Mucosa of stomach (tissue), 1 donor: ENCODE data around the gene RAB30.
"Not testable (repeated sequence)": the region's sequence is repeated elsewhere in the genome, so short reads cannot be mapped to it uniquely, and the experiment has no call there.

Experiments used
- H3K27me3 ChIP-seq: one replicate; pipeline ENCODE4 v1.7.0; 2013; ENCODE audit warnings: mild to moderate bottlenecking, low read length; ENCODE audit not compliant: control insufficient read depth, insufficient read depth
- H3K36me3 ChIP-seq: one replicate; pipeline ENCODE4 v1.7.0; 2013; ENCODE audit warnings: low read length; ENCODE audit not compliant: control insufficient read depth, insufficient read depth
- H3K4me1 ChIP-seq: one replicate; pipeline ENCODE4 v1.7.0; 2013; ENCODE audit warnings: mild to moderate bottlenecking, low read length; ENCODE audit not compliant: control insufficient read depth, insufficient read depth
- H3K4me3 ChIP-seq: one replicate; pipeline ENCODE4 v1.7.0; 2013; ENCODE audit warnings: low read length
- H3K9ac ChIP-seq: one replicate; pipeline ENCODE4 v1.7.0; 2013; ENCODE audit warnings: mild to moderate bottlenecking, low read length, moderate library complexity
- H3K9me3 ChIP-seq: one replicate; pipeline ENCODE4 v1.7.0; 2013; ENCODE audit warnings: mild to moderate bottlenecking, low read length, moderate library complexity; ENCODE audit not compliant: control insufficient read depth
- donor health status: Pancreatic carcinoma.

RAB30 gene

GRCh38 chr11:82969811-82970210, 101.9 kb downstream of the RAB30 start:
- Histone ChIP-seq H3K9me3 (no peaks in the 10 kb centered on the region), H3K36me3 (no peaks in the 10 kb centered on the region), H3K9ac (no peak overlapping the region), H3K4me3 (no peak overlapping the region), H3K4me1 (no peaks in the 10 kb centered on the region), H3K27me3 (no peaks in the 10 kb centered on the region)

- Histone ChIP-seq H3K4me1 (no peaks in the 10 kb centered on the region), H3K36me3 (no peaks in the 10 kb centered on the region), H3K9ac (no peak overlapping the region), H3K9me3 (no peaks in the 10 kb centered on the region), H3K27me3 (no peaks in the 10 kb centered on the region), H3K4me3 (no peak overlapping the region)
These were observed 104.3 kb downstream of the RAB30 start for GRCh38 chr11:82967381-82967780.

GRCh38 chr11:82962021-82962420, 109.7 kb downstream of the RAB30 start:
- H3K9me3 ChIP-seq, H3K36me3 ChIP-seq, H3K4me3 ChIP-seq, H3K27me3 ChIP-seq, H3K9ac ChIP-seq, H3K4me1 ChIP-seq: not testable (repeated sequence)

GRCh38 chr11:82960779-82961143, 110.9 kb downstream of the RAB30 start:
- H3K36me3 ChIP-seq, result no peaks in the 10 kb centered on the region
- no peaks in the 10 kb centered on the region for H3K27me3 ChIP-seq
- H3K4me3 ChIP-seq, result no peak overlapping the region
- H3K4me1 ChIP-seq, result peaks cover 8% of the 10 kb centered on the region
- no peak overlapping the region for H3K9ac ChIP-seq
- H3K9me3 ChIP-seq, result no peaks in the 10 kb centered on the region

- no peak overlapping the region for H3K4me3 ChIP-seq
These were observed 111.5 kb downstream of the RAB30 start for GRCh38 chr11:82959987-82960778.

GRCh38 chr11:82955736-82956453, 115.8 kb downstream of the RAB30 start:
- not testable (repeated sequence) for H3K27me3 ChIP-seq, H3K9ac ChIP-seq, H3K36me3 ChIP-seq, H3K4me3 ChIP-seq, H3K4me1 ChIP-seq, H3K9me3 ChIP-seq

More at GRCh38 chr11:82959987-82960778, 111.5 kb downstream of the RAB30 start:
- Histone ChIP-seq H3K27me3 (no peaks in the 10 kb centered on the region), H3K9me3 (no peaks in the 10 kb centered on the region), H3K9ac (no peak overlapping the region), H3K36me3 (no peaks in the 10 kb centered on the region), H3K4me1 (peaks cover 10% of the 10 kb centered on the region)

GRCh38 chr11:82950502-82950901, 121.2 kb downstream of the RAB30 start:
- not testable (repeated sequence) for H3K27me3 ChIP-seq, H3K9me3 ChIP-seq, H3K4me3 ChIP-seq, H3K9ac ChIP-seq, H3K36me3 ChIP-seq, H3K4me1 ChIP-seq

GRCh38 chr11:82949352-82949751, 122.3 kb downstream of the RAB30 start:
- no peaks in the 10 kb centered on the region for H3K36me3 ChIP-seq
- H3K4me3 ChIP-seq, result no peak overlapping the region
- no peaks in the 10 kb centered on the region for H3K27me3 ChIP-seq
- no peak overlapping the region for H3K9ac ChIP-seq
- H3K4me1 ChIP-seq, result no peaks in the 10 kb centered on the region
- H3K9me3 ChIP-seq, result no peaks in the 10 kb centered on the region

- H3K9ac ChIP-seq, result no peak overlapping the region
- H3K27me3 ChIP-seq, result no peaks in the 10 kb centered on the region
- H3K4me3 ChIP-seq, result no peak overlapping the region
- no peaks in the 10 kb centered on the region for H3K9me3 ChIP-seq
- no peaks in the 10 kb centered on the region for H3K36me3 ChIP-seq
- peaks cover 4% of the 10 kb centered on the region for H3K4me1 ChIP-seq
These were observed 126.0 kb downstream of the RAB30 start for GRCh38 chr11:82945682-82946081.

GRCh38 chr11:82945041-82945440, 126.7 kb downstream of the RAB30 start:
- H3K9me3 ChIP-seq, H3K36me3 ChIP-seq, H3K4me1 ChIP-seq, H3K4me3 ChIP-seq, H3K9ac ChIP-seq, H3K27me3 ChIP-seq: not testable (repeated sequence)

GRCh38 chr11:82944198-82944597, 127.5 kb downstream of the RAB30 start:
- Histone ChIP-seq H3K4me1 (peaks cover 4% of the 10 kb centered on the region), H3K27me3 (no peaks in the 10 kb centered on the region), H3K36me3 (no peaks in the 10 kb centered on the region), H3K9ac (no peak overlapping the region), H3K4me3 (no peak overlapping the region), H3K9me3 (no peaks in the 10 kb centered on the region)

GRCh38 chr11:82943430-82943829, 128.3 kb downstream of the RAB30 start:
- H3K4me3 ChIP-seq, H3K4me1 ChIP-seq, H3K36me3 ChIP-seq, H3K9ac ChIP-seq, H3K27me3 ChIP-seq, H3K9me3 ChIP-seq: not testable (repeated sequence)
